ENCODE measurements around the gene CSF2.

The CSF2 gene

DNA sequence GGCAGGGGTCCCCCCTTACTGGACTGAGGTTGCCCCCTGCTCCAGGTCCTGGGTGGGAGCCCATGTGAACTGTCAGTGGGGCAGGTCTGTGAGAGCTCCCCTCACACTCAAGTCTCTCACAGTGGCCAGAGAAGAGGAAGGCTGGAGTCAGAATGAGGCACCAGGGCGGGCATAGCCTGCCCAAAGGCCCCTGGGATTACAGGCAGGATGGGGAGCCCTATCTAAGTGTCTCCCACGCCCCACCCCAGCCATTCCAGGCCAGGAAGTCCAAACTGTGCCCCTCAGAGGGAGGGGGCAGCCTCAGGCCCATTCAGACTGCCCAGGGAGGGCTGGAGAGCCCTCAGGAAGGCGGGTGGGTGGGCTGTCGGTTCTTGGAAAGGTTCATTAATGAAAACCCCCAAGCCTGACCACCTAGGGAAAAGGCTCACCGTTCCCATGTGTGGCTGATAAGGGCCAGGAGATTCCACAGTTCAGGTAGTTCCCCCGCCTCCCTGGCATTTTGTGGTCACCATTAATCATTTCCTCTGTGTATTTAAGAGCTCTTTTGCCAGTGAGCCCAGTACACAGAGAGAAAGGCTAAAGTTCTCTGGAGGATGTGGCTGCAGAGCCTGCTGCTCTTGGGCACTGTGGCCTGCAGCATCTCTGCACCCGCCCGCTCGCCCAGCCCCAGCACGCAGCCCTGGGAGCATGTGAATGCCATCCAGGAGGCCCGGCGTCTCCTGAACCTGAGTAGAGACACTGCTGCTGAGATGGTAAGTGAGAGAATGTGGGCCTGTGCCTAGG, at the start of gene CSF2:
Gene CSF2 (plus strand): TSS at position 559 of the 783 bp plus-strand sequence. CDS start 35 bp downstream, at position 594.
- no peak for FAIRE-seq

DNA sequence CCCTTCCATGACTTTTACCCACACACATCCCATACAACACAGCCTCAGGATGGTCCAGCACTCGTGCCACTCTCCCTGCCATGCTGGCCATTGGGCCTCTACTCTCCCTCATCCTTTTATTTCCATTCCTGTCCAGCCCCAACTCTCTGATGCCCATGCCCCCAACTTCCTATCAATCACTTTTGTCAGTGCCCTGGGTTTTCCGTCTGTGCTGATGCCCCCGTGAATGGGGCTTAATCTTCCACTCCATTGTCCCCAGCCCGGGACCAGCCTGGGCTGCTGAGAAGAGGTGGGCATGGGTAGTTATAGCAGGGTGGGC, 49.5 kb upstream of the CSF2 start:
- FAIRE-seq, result no peak

DNA sequence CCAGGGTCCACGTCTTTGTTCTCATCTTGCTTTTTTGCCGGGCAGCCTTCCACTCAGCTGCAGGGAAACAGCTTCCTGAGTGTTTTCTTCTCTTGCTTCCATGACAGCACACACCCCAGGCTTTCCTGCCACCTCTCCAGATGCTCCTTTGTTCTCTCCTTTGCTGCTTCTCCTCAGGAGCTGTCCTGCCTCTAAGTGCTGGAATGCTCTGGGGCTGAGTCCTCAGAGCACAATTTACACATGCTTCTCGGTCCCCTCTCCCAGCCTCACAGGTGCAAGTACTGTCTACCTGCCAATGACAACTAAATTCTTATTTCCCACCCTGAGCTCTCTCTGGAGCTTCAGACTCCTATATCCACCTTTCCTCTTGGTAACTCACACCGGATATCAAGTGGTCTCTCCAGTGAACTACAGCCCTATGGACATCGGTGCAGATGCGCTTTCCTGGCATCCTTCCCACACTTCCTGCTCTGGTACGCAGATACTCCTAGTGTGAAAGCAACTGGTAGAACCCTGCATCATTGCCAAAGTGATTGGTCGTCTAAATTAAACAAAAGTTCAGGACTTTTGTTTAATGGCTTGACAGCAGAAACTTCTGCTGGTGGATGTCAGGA, 48.7 kb upstream of the CSF2 start:
- FAIRE-seq, result no peak

DNA sequence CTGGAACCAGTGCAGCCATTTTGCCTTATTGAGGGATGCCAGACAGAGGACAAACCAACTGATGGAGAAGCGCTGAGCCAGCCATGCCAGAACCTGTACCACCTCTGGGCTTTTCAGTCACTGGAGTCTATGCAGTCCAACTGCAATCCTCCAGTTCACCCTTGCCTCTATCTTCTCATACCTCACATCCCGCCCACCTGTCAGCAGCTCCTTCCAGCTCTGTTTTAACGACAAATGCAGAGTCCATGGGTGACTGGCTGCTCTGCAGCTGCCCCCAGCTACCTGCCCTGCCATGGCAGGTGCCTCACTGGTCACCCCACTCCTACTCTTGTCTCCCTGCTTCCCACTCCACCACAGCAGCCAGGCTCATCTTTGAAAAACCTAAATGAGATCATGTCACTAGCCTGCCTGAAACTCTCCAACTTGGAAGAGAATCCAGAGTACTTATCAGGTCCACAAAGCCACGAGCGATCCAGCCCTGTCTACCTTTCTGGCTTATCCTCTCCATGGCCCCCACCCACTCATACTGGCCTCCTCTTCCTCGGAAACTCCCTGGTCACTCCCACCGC, 48.1 kb upstream of the CSF2 start:
- FAIRE-seq, result no peak

DNA sequence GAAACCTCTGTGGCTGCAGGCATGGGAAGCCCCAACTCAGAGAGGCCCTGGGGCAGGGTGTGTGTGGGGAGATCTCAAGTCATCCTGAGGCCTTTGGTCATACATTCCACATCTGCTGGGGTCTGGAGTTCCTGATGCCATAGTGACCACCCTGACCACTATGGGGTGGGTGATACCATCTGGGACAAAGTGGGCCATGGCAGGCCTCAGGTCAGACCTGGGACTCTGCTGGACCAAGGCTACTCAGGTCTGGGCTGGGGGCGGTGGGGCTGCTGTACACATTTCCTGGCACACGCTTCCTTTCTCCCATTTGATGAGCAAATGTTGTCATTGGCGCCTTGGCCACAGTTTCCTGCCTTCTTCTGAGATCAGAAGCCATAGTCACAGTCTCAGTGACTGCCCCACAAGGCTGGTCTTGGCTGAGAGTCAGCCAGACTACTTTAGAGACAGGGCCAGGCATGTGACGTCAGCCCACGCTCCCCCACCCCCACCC, 47.0 kb upstream of the CSF2 start:
- FAIRE-seq, result no peak

DNA sequence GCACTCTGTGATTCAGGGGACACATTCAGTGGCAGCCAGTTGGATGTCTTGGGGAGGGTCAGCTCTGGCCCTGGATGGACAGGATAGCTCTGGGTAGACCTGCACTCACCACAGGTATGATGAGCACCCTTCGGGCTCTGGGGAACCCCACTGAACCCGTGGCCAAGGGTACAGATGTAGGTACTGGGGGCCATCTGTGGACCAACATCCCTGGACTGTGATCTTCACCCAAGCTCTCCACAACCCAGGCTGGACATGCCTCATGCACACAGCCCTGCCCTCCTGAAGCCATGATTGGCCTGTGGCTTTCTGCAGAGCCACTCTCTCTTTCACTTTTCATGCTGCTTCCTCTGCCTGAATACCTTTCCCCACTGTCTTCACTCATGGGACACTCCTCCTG, 46.6 kb upstream of the CSF2 start:
- no peak for FAIRE-seq

DNA sequence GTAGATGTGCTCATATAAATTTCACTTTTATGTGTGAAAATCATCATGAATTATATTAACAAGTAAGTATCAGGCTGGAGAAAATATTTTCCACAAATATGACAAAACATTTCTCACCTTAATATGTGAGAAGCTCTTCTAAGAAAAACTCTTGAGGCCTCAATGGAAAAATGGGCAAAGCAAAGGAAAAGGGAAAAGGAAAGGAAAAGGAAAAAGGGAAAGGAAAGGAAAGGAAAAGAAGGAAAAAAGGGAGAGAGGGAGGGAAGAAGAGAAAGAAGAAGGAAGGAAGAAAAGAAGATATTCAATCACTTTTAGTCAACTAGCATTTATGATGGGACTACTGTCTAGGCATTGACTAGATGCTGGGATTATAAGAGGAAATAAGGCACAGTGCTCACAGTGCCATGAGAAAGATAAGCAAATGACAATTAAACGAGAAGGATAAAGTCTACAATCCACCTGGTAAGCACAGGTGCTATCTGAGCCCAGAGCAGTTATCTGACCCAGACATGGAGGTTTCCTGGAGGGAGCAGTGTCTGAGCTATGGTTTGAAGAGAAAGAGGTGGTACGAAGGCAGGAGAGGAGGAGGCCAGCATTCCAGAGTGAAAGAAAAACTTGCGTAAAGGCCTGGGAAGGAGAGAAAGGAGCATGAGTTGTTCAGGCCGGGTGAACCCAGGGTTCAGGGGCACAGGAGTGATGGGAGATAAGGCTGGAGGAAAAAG, 43.8 kb upstream of the CSF2 start:
- FAIRE-seq, result no peak

DNA sequence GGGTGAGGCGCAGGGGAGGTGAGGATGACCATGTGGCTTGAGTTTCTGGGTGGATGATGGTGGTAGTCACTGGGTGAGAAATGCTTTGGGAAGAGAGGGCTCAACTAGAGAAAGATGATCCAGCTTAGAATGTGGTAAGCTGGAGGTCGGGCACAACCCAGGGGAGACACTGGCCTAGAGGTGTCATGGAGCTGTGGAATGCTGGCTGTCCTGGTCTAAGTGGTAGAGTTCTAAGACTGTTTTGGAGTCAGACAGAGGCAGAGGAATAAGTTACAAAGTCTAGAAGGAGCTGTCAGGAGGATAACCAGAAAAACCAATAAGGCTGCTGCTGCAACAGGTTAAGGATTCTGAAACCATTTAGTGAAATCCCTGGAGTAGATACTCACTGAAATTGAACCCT, 43.0 kb upstream of the CSF2 start:
- FAIRE-seq, result no peak

DNA sequence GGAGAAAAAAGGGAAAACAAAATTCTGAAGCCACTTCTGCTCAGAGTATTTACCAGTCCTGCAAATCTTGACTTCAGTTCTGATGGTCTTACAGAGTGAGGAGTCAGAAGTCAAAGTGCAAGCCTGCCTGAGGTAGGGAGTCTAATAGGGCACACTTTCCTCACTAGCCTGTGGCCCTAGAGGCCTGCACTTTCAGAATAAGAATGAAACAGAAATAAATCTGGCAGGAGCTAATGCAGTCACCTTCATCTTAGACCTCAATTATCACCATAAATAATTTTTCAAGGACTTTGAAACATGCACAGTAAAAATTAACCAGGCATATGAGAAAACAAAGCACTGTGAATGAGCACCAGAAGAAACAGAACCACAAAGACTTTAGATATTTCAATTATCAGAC, 41.4 kb upstream of the CSF2 start:
- FAIRE-seq, result no peak

DNA sequence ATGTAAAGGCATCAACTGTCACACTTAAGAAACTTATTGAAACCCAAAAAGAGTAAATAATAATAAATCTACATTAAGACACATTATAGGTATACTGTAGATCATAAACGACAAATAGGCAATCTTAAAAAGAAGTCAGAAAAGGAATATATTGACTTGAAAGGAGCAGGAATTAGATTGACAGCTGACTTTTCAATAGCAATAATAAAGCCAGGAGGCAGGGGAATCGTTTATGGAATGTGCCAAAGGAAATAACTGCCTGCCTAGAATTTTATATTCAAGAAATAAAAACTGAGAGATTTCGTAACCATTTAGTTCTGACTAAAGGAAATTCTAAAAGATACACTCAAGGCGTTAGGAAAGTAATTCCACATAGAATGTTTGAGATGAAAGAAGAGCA, 40.5 kb upstream of the CSF2 start:
- no peak for FAIRE-seq

DNA sequence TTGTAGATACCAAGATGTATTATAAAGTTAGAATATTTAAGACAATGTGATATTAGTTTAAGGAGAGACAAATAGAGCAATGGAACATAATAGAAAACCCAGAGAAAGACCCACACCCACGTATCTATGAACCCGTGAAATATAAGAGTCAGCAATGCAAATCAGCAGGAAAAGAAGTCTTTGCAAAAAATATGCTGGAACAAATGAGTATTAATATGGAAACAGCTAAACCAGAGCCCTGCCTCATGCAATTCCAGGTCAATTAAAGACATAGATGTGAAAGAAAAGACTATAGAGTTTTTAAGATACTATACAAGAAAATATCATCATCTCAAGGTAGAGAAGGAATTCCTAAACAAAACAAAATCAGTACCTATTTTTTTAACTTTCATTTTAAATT, 36.2 kb upstream of the CSF2 start:
- FAIRE-seq, result no peak

DNA sequence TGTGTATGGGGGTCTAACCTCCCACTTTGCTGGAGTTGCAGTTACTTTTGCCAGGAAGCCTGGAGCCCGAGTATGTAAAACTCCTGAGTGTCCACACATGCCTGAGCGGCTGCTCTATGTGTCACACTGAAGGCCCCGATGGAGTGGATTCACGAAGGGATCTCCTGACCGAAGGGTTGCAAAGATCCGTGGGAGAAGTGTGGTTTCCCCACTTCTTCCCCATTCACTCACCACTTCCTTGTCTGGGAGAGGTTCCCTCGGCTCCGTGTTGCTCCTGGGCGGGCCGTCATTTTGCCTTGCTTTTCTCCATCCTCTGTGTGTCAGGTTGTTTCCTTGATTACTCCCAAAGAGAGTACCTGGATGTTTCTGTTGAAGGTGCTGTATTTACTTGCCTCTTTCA, 29.4 kb upstream of the CSF2 start:
- no peak for FAIRE-seq

DNA sequence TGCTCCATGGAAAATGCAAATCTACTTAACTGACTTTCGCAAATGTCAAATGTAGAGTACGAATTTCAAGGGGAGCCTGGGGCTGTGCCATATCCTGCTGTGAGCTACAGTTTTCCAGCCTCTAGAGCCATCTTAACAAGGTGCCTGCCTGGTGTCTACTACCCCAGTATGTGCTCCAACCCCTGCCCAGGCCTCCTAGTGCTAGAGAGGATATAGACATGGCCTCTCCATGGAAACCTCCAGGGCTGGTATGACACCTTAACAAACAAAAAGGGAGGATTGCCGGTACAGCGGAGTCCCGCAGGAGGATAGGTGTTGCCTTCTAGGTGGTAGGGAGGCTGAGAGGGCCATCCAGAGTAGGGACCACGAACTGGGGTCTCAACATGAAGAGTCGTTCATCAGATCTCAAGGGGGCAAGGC, 26.7 kb upstream of the CSF2 start:
- FAIRE-seq, result no peak

DNA sequence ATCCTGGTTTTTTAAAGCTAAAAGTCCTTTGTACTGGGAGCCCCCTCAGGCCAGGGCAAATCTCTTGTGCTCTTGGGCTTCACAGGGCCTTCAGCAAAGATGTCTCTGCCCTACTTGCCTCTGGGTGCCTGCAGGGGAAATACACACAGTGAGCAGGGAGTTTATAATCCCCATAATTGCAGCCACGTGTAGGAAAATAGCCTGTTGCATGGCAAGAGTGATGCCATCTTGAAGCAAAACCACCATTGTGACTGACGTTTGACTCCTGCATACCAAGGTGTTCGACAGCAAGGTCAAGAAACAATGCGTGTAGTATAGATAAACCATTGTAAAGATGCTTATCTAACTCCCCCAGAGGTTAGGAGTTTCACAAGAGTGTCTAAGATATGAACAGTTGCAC, 24.5 kb upstream of the CSF2 start:
- FAIRE-seq, result no peak

DNA sequence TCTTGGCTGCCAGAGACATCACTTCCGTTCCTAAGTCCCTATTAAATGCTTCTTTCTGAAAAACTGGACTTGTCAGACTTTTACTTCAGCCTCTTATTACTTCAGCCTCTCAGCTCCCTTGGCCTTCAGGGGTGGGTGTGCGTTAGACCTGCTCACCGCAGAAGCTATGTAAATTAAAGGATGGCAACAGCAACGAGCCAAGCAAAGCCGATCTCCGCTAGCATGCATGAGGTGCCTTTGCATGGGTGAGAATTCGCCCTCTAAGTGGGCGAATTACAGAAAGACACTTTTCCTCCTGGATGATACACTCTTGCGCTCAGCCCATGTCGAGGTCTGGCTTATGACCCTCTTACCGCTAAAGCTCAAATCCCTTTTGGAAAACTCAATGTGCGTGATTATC, 24.0 kb upstream of the CSF2 start:
- FAIRE-seq, result no peak

DNA sequence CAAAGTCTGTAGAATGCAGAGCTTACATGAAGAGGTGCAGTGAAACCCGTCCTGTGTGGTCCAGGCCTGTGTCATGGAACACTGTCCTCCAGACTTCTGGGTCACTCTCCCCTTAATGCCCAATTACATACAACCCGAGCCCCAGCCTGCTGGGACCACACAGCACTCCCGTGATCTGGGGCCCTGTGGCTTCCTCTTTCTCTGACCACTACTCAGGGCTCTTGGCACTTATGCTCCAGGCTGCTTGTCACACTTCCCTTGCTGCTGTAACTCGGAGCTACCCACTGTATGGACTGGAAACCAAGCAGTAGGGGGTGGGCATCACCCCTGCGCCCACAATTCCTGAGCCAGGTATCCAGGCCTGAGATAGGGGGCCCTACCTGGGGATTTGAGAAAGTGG, 23.5 kb upstream of the CSF2 start:
- no peak for FAIRE-seq

DNA sequence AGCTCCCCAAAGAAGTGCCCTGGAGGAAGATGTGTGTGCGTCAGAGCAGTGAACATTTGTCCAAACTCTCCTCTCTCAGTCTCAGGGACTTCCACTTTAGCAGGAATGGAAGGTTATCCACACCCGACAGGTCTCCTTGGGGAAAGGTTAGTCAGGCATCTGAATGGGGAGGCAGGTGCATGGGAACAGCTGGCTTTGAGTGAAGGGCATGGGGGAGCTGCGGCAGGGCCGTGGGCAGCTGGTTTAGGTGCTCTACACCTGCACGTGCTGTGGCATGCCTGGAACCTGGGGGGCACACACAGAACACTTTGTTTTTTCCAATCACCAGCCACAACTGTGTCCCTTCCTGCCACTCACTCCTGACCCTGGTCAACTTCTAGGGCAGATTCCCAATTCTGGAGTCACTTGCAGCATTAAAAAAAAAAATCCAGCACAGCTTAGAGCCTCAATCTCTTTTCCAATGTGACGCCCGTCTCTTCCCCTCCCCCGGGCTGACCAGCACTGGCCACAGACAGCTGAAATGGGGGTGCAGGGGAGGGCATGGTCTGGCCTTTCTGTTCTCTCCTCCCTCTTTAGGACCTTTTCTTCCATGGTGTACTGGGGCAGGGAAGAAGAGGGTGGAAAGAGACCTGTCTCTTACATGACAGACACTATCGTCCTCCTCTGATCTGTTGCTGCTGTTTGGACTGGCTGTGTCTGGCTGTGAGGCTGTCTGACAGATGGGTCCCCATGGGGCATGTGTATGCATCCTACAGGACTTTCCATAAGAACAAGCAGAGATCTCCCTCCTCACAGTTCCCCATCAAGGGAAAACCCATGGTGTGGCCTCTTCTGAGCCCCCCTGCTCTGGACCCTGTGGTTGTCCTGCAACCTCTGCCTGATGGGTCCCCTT, 22.7 kb upstream of the CSF2 start:
- FAIRE-seq, result no peak

DNA sequence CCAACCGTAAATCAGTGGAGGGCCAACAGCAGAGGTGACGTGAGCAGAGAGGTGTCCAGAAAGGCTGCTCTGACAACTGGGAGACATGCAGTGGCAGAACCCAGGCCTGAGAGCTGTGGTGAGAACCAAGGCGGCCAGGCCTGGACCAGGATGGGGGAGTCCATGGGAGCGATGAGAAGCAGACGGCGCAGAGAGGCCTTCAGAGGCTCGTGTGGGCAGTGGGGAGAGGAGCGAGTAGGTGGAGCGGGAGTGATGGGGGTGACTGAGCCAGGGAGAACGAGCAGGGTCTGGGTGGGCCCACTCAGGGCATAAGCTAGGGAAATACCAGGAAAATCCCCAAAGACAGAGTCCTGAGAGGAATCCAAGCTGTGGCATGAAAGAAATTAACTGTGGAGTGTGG, 21.1 kb upstream of the CSF2 start:
- no peak for FAIRE-seq

DNA sequence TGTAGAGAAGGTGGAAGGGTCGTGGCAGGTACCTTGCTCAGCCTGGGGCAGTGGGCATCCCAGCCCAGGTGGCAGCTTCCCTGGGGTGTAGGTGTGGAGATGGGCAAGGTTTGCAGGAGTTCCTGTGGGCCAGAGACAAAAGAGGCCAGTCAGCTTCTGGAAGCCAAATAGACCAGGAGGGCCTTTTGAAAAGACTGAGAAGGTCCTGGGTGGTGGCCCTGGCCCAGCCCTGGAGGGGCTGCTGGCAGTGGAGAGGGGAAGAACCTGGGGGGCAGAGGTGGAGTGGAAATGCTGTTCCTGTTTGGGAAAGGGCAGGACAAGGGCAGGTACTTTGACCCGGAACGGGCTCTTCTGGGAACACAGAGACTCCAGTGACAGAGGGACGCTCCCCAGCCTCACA, 20.1 kb upstream of the CSF2 start:
- no peak for FAIRE-seq

DNA sequence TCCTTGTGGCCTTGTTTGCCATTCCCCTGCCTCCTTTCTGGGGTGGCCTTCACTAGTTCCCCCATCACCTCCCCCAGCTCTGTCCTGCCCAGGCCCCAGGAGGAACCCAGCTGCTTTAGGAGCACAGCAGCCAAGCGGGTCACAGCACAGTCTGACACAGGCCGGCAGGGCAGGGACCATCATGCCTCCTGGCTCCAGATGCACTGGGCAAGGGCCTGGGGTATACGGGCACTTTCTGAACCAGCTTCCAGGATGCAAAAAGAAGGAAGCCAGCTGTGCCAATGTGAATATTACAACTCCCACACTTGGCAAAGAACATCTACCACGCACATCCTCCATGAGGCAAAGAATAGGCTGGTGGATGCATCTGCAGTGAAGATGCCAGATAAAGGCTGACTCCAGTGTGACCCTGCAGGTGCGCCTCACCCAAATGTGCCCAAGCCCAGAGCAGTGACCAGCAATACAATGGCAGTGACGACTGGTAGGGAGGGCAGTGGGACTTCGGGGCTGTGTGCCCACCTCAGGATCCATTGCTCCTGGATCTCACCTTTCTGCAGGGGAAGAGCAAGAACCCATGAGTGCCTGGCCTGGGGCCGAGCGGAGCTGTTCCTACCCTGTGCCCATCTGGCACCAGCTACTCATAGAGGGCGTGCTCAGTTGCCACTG, 19.4 kb upstream of the CSF2 start:
- no peak for FAIRE-seq

DNA sequence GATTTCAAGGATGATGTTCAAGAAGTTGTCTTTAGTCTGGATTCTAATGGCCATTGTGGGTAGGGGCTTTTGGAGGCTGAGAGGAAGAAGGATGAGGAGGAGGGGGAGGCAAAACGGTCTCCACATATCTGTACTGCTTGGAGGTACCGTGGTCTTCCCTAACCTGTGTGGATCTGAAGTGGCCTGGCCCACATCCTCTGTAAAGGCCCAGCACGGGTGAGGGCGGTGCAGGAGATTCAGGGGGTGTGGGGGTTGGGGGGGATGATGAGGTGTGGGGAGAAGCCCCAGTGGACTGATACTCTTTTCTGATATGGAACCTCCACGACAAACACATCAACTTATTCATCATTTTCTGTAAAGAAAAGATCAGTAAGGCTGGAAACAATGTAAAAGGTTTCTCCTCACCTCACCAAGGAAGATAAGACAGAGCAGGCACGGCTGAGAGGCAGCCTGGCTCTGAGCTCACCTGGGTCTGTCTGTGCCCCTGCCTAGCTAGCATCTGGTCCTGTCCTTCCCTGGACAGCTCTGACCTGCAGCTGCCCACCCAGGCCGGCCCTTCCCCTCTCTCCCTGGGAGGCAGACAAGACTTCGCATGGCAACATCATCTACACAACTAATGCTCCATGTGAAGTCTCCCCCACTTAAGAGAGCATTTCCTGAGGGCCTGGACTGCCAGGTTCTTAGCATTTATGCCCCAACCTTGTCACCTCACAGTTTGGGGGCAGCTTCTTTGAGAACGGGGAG, 18.7 kb upstream of the CSF2 start:
- no peak for FAIRE-seq

DNA sequence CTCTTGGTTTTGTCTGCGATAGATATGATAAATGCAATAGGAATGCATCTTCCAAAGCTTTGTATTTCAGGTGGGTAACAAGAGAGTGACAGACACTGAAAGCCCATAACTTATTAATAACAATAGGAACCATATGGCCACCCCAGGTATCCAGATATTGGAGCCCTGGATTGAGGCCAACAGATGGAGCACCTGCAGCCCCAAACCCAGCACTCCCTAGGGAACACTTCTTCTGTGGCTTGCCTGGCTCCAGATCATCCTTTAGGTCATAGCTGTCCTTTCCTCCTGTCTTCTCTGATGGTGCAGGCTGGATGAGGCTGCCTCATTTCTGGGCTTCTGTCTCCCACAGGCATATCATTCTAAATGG, 18.2 kb upstream of the CSF2 start:
- FAIRE-seq, result no peak

All from islet of Langerhans (tissue), 1 donor.